ENCODE measurements around the gene CHCHD3.

The CHCHD3 gene

DNA sequence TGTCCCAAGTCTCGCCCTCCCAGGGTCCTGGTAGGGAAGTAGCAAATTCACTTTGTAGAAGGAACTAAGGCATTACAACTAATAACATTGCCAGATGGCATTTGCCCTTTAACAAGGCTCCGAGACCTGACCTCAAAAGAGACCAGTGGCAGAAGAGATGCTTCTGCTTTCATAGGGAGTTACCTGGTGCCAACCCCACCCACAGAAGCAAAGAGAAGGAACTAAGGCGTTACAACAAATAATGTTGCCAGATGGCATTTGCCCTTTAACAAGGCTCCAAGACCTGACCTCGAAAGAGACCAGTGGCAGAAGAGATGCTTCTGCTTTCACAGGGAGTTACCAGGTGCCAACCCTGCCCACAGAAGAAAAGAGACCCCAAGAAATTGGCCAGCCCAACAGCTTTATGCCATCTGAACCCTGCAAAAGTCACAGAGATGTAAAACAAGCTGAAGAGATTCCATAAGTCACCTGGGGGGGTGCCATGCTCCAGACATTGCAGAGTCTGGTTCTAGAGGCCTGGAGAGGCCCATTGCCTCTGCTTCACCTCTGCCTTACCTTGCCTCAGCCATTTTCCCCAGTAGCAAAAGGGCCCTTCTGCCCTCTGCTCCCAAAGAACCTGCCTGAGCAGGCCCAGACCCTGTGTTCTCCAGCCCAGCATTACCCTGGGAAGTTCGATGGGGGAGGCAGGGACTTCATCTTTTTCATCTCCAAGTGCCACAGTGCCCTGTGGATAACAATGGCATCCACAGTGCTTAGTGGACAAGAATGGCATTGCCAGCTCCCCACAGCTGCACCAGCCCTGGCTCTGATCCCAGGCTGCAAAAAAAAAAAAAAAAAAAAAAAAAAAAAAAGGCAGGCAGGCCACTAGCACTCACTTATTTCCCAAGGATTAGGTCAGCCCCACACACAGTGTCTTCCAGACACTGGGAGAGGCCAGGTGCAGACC, 326.1 kb downstream of the CHCHD3 start:
- TF ChIP-seq, protein P1, sequence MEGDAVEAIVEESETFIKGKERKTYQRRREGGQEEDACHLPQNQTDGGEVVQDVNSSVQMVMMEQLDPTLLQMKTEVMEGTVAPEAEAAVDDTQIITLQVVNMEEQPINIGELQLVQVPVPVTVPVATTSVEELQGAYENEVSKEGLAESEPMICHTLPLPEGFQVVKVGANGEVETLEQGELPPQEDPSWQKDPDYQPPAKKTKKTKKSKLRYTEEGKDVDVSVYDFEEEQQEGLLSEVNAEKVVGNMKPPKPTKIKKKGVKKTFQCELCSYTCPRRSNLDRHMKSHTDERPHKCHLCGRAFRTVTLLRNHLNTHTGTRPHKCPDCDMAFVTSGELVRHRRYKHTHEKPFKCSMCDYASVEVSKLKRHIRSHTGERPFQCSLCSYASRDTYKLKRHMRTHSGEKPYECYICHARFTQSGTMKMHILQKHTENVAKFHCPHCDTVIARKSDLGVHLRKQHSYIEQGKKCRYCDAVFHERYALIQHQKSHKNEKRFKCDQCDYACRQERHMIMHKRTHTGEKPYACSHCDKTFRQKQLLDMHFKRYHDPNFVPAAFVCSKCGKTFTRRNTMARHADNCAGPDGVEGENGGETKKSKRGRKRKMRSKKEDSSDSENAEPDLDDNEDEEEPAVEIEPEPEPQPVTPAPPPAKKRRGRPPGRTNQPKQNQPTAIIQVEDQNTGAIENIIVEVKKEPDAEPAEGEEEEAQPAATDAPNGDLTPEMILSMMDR (IDR thresholded peaks at IDR 0.05; ENCODE audit: control extremely low read depth, extremely low read depth, low read depth, missing control alignments) = no peak
- CTCF ChIA-PET = no interaction called here

DNA sequence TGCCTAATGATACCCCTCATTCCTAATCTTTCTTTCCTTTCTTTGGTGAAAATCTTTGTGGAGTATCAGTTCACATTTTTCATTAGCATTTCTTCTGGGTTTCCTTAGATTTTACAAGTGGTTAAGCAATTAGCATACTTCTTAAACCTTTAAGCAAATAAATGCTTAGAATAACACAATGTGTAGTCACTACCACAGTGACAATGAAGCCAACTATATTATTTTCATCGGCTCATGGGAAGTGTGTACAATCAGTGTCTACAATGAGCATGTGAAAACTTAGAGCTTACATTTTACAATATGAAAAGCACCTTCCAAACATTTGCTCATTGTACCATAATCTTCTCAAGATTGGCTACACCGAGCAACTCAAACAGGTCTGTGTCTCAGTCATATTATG, 329.5 kb downstream of the CHCHD3 start:
- ChIA-PET POLR2A (no interaction called here), CTCF (interaction anchor here (1.3 kb wide), 1 partner anchor 99 kb away, joined by 3 read pairs; no protein-coding TSS in a partner anchor)
- TF ChIP-seq, protein P1 (IDR thresholded peaks at IDR 0.05; ENCODE audit: control extremely low read depth, extremely low read depth, low read depth, missing control alignments) = no peak
- no peak for DNase-seq (ENCODE audit: extremely low spot score)

More for the DNA sequence above, 326.1 kb downstream of the CHCHD3 start:
- no peak for DNase-seq (ENCODE audit: extremely low spot score)
- POLR2A ChIA-PET = no interaction called here

DNA sequence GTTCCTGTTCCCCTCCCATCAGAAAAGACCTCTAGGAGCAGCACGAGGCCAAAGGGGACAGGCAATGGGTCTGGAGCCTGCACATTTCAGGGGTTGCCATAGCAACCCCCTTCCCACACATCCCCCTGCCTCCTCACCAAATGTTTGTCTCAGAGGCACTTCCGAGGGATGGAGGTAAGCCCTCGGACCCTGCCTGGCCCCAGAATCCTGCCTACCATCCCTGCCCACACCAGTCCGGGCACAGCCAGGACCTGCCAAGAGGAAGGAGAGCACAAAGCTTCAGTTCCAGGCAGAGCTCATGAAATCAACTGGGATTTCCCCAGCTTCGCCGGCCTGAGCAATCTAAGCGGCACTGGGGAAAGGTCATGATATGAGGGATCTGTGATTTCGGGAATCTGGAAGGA, 330.6 kb downstream of the CHCHD3 start:
- CTCF ChIA-PET = interaction anchor here (0.6 to 1.0 kb wide), 3 partner anchors 8 to 15 kb away, joined by 3 read pairs; no protein-coding TSS in a partner anchor
- no peak for DNase-seq (ENCODE audit: extremely low spot score)
- POLR2A ChIA-PET = no interaction called here
- TF ChIP-seq, protein P1 (IDR thresholded peaks at IDR 0.05; ENCODE audit: control extremely low read depth, extremely low read depth, low read depth, missing control alignments) = no peak

DNA sequence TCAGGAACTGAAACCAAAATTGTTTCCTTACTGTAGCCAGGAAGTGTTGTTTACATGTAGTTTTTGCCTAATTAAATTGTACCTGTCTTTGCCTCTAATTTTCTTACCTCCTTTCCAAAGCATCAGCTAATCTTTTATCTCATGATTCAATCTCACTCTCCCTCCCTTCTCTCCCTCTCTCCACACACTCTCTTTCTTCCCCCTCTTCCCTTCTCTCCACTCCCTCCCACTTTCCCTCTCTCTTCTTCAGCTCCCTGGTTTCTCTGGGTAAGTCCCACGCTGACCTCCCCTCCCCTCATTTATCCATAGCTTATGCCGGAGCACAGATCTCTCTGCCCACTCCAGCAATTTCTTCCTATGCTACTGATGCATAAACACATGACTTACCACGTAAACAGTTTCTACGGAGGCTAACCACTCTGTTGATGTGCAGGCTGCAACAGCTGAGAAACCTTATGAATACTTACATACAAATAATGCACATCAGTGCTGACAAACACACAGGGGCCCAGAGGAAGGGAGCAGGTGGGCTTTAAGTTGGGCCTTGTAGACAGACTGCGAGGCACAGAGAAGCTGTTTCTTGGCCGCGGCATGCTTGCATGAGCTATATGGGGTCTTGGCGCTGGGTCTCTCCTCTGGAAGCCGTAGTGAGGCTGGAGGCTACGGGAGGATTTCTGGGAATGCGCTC, 331.2 kb downstream of the CHCHD3 start:
- ChIA-PET CTCF (interaction anchor here (0.6 kb wide), 2 partner anchors 9 kb away, joined by 3 read pairs; no protein-coding TSS in a partner anchor), POLR2A (no interaction called here)
- DNase-seq (ENCODE audit: extremely low spot score) = no peak
- TF ChIP-seq, protein P1 (IDR thresholded peaks at IDR 0.05; ENCODE audit: control extremely low read depth, extremely low read depth, low read depth, missing control alignments) = no peak

DNA sequence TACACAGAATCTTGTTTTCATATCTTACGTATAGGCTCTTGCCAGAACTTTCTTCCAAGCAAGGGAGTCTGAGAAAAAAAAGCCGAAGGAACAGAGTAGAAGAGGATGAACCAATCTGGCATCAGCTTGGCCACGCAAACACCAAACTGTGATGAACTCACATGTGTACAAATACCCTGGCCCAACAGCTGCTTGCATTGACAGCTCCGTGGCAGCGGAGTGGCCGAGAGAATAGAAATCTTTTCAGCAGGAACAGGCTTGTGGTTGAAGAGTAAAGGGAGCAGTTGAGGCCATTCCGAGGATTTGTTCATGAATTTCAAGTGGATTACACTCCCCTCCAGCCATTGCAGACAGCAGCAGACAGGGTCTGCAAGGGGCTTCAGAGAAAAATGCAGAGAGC, 331.8 kb downstream of the CHCHD3 start:
- POLR2A ChIA-PET = no interaction called here

DNA sequence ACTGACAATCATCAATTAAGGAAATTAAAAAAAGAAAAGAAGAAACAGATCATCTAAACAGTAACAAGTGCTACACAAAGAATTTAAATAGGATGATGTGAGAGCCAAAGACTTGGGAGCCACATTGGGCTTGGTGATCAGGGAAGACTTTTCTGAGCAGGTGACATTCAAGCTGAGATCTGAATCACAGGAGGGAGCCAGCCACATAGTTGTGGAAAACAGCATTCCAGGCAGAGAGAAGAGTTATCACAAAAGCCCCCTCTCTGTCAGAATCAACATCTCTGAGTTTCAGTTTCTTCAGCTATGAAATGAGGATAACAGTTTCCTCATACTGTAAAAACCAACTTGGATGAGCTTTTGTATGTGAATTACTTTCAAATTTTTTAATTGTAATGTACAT, 336.4 kb downstream of the CHCHD3 start:
- CTCF ChIA-PET = no interaction called here
- no peak for DNase-seq (ENCODE audit: extremely low spot score)
- TF ChIP-seq, protein P1 (IDR thresholded peaks at IDR 0.05; ENCODE audit: control extremely low read depth, extremely low read depth, low read depth, missing control alignments) = no peak
- POLR2A ChIA-PET = no interaction called here

More for the DNA sequence above, 331.8 kb downstream of the CHCHD3 start:
- TF ChIP-seq, protein P1 (IDR thresholded peaks at IDR 0.05; ENCODE audit: control extremely low read depth, extremely low read depth, low read depth, missing control alignments) = no peak
- CTCF ChIA-PET = no interaction called here
- DNase-seq (ENCODE audit: extremely low spot score) = no peak
